ENCODE data around the gene PHIP.
"Not testable (repeated sequence)": the region's sequence is repeated elsewhere in the genome, so short reads cannot be mapped to it uniquely, and the experiment has no call there.

The PHIP gene

GRCh38 chr6:78925317-78925716, 152.7 kb downstream of the PHIP start:
- no peak for DNase-seq (ENCODE audit: low read depth in 2 of 2)

GRCh38 chr6:78921168-78921567, 156.9 kb downstream of the PHIP start:
- not testable (repeated sequence) for DNase-seq (ENCODE audit: low read depth in 2 of 2)

GRCh38 chr6:78917788-78918187, 160.3 kb downstream of the PHIP start:
- DNase-seq (ENCODE audit: low read depth in 2 of 2), result no peak

- no peak for DNase-seq (ENCODE audit: low read depth in 2 of 2)
Measured at GRCh38 chr6:78916411-78916810, 161.6 kb downstream of the PHIP start.

GRCh38 chr6:78911218-78911940, 166.7 kb downstream of the PHIP start:
- DNase-seq (ENCODE audit: low read depth in 2 of 2), result no peak

- no peak for DNase-seq (ENCODE audit: low read depth in 2 of 2)
Measured at GRCh38 chr6:78910591-78911171, 167.4 kb downstream of the PHIP start.

GRCh38 chr6:78910010-78910409, 168.0 kb downstream of the PHIP start:
- DNase-seq (ENCODE audit: low read depth in 2 of 2), result no peak

- DNase-seq (ENCODE audit: low read depth in 2 of 2), result peak; percentile 89 to 90
Measured at GRCh38 chr6:78909391-78909790, 168.7 kb downstream of the PHIP start.

GRCh38 chr6:78908621-78909020, 169.4 kb downstream of the PHIP start:
- no peak for DNase-seq (ENCODE audit: low read depth in 2 of 2)

- no peak for DNase-seq (ENCODE audit: low read depth in 2 of 2)
Measured at GRCh38 chr6:78896227-78896626, 181.8 kb downstream of the PHIP start.

- DNase-seq (ENCODE audit: low read depth in 2 of 2), result not testable (repeated sequence)
Measured at GRCh38 chr6:78889901-78890300, 188.2 kb downstream of the PHIP start.

Measured in fibroblast of skin of left quadriceps (primary cell).